Activated naive CD8-positive, alpha-beta T cell (primary cell): ENCODE results near the gene KRTAP20-3.

ENCODE experiments used
- H3K27ac Mint-ChIP-seq: one replicate; pipeline ENCODE4 v1.8.0; 2021; ENCODE audit warnings: mixed read lengths
- H3K27me3 Mint-ChIP-seq: one replicate; pipeline ENCODE4 v1.8.0; 2021; ENCODE audit warnings: mixed read lengths
- H3K36me3 Mint-ChIP-seq: one replicate; pipeline ENCODE4 v1.8.0; 2021; ENCODE audit warnings: mixed read lengths
- H3K4me1 Mint-ChIP-seq: one replicate; pipeline ENCODE4 v1.8.0; 2021; ENCODE audit warnings: low read depth, mixed read lengths
- H3K4me3 Mint-ChIP-seq: one replicate; pipeline ENCODE4 v1.8.0; 2021; ENCODE audit warnings: mild to moderate bottlenecking, mixed read lengths
- H3K9me3 Mint-ChIP-seq: one replicate; pipeline ENCODE4 v1.8.0; 2021; ENCODE audit warnings: low read depth, mixed read lengths

The KRTAP20-3 gene

GRCh38 chr21:30642564-30642963 is at the start of gene KRTAP20-3:
Gene KRTAP20-3, plus strand, starts transcription at chr21:30642864.
- Mint-ChIP-seq H3K36me3 (no peaks in the 10 kb centered on the region), H3K9me3 (peaks cover 7% of the 10 kb centered on the region), H3K4me3 (no peak within 1 kb of the TSS), H3K27me3 (peaks cover 2% of the 10 kb centered on the region), H3K4me1 (no peaks in the 10 kb centered on the region), H3K27ac (no peak within 1 kb of the TSS)

GRCh38 chr21:30598802-30599201 is 43.9 kb upstream of the KRTAP20-3 start, which contains the start of gene KRTAP6-2:
Gene KRTAP6-2, minus strand, starts transcription at chr21:30598902. Its CDS starts 28 bp downstream, at chr21:30598874.
- Mint-ChIP-seq H3K27ac (no peak within 1 kb of the TSS), H3K27me3 (peaks cover 4% of the 10 kb centered on the region), H3K36me3 (no peaks in the 10 kb centered on the region), H3K9me3 (peaks cover 5% of the 10 kb centered on the region), H3K4me1 (no peaks in the 10 kb centered on the region), H3K4me3 (no peak within 1 kb of the TSS)

GRCh38 chr21:30600787-30601186 is 41.9 kb upstream of the KRTAP20-3 start, which contains the start of gene KRTAP22-1:
Gene KRTAP22-1, plus strand, starts transcription at chr21:30601087.
- Mint-ChIP-seq H3K4me3 (no peak within 1 kb of the TSS), H3K36me3 (no peaks in the 10 kb centered on the region), H3K4me1 (no peaks in the 10 kb centered on the region), H3K9me3 (no peaks in the 10 kb centered on the region), H3K27me3 (peaks cover 4% of the 10 kb centered on the region), H3K27ac (no peak within 1 kb of the TSS)

GRCh38 chr21:30605968-30606367 is 36.7 kb upstream of the KRTAP20-3 start:
- Mint-ChIP-seq H3K36me3 (no peaks in the 10 kb centered on the region), H3K4me3 (no peak overlapping the region), H3K27me3 (no peaks in the 10 kb centered on the region), H3K9me3 (peaks cover 7% of the 10 kb centered on the region), H3K4me1 (no peaks in the 10 kb centered on the region), H3K27ac (no peak overlapping the region)

GRCh38 chr21:30612132-30612531 is 30.5 kb upstream of the KRTAP20-3 start:
- Mint-ChIP-seq H3K9me3 (peaks cover 9% of the 10 kb centered on the region), H3K27ac (no peak overlapping the region), H3K36me3 (no peaks in the 10 kb centered on the region)

GRCh38 chr21:30613836-30614235 is 28.8 kb upstream of the KRTAP20-3 start, which contains the start of gene KRTAP6-1:
Gene KRTAP6-1, minus strand, starts transcription at chr21:30613930. Its CDS starts 26 bp downstream, at chr21:30613904.
- no peak within 1 kb of the TSS for H3K4me3 Mint-ChIP-seq
- no peaks in the 10 kb centered on the region for H3K36me3 Mint-ChIP-seq
- H3K9me3 Mint-ChIP-seq, result peaks cover 9% of the 10 kb centered on the region
- no peak within 1 kb of the TSS for H3K27ac Mint-ChIP-seq
- H3K27me3 Mint-ChIP-seq, result no peaks in the 10 kb centered on the region
- H3K4me1 Mint-ChIP-seq, result no peaks in the 10 kb centered on the region

More at GRCh38 chr21:30612132-30612531, 30.5 kb upstream of the KRTAP20-3 start:
- no peak overlapping the region for H3K4me3 Mint-ChIP-seq
- H3K4me1 Mint-ChIP-seq, result no peaks in the 10 kb centered on the region
- no peaks in the 10 kb centered on the region for H3K27me3 Mint-ChIP-seq

- no peak overlapping the region for H3K27ac Mint-ChIP-seq
- peaks cover 8% of the 10 kb centered on the region for H3K9me3 Mint-ChIP-seq
- H3K27me3 Mint-ChIP-seq, result no peaks in the 10 kb centered on the region
- no peak overlapping the region for H3K4me3 Mint-ChIP-seq
- no peaks in the 10 kb centered on the region for H3K4me1 Mint-ChIP-seq
- no peaks in the 10 kb centered on the region for H3K36me3 Mint-ChIP-seq
Observed at GRCh38 chr21:30615199-30615598, 27.5 kb upstream of the KRTAP20-3 start.

GRCh38 chr21:30616125-30616524 is 26.5 kb upstream of the KRTAP20-3 start, which contains the start of gene KRTAP20-1:
Gene KRTAP20-1, plus strand, starts transcription at chr21:30616425. Its CDS starts 30 bp downstream, at chr21:30616455.
- Mint-ChIP-seq H3K36me3 (no peaks in the 10 kb centered on the region), H3K9me3 (no peaks in the 10 kb centered on the region), H3K4me3 (no peak within 1 kb of the TSS), H3K4me1 (no peaks in the 10 kb centered on the region), H3K27me3 (no peaks in the 10 kb centered on the region), H3K27ac (no peak within 1 kb of the TSS)

GRCh38 chr21:30620080-30620479 is 22.6 kb upstream of the KRTAP20-3 start:
- Mint-ChIP-seq H3K36me3 (no peaks in the 10 kb centered on the region), H3K4me3 (no peak overlapping the region), H3K4me1 (no peaks in the 10 kb centered on the region), H3K27me3 (no peaks in the 10 kb centered on the region), H3K27ac (no peak overlapping the region), H3K9me3 (no peaks in the 10 kb centered on the region)

GRCh38 chr21:30620522-30620921 is 22.1 kb upstream of the KRTAP20-3 start, which contains the start of gene KRTAP20-4:
Gene KRTAP20-4, plus strand, starts transcription at chr21:30620627.
- no peaks in the 10 kb centered on the region for H3K36me3 Mint-ChIP-seq
- H3K4me3 Mint-ChIP-seq, result no peak within 1 kb of the TSS
- no peaks in the 10 kb centered on the region for H3K4me1 Mint-ChIP-seq
- no peaks in the 10 kb centered on the region for H3K9me3 Mint-ChIP-seq
- no peaks in the 10 kb centered on the region for H3K27me3 Mint-ChIP-seq
- no peak within 1 kb of the TSS for H3K27ac Mint-ChIP-seq

- H3K36me3 Mint-ChIP-seq, result no peaks in the 10 kb centered on the region
- H3K27ac Mint-ChIP-seq, result no peak overlapping the region
- no peak overlapping the region for H3K4me3 Mint-ChIP-seq
- H3K4me1 Mint-ChIP-seq, result no peaks in the 10 kb centered on the region
- no peaks in the 10 kb centered on the region for H3K9me3 Mint-ChIP-seq
- H3K27me3 Mint-ChIP-seq, result no peaks in the 10 kb centered on the region
Observed at GRCh38 chr21:30623362-30623761, 19.3 kb upstream of the KRTAP20-3 start.

- Mint-ChIP-seq H3K9me3 (no peaks in the 10 kb centered on the region), H3K27ac (no peak overlapping the region), H3K27me3 (no peaks in the 10 kb centered on the region), H3K4me1 (no peaks in the 10 kb centered on the region), H3K4me3 (no peak overlapping the region), H3K36me3 (no peaks in the 10 kb centered on the region)
Observed at GRCh38 chr21:30625449-30626165, 17.1 kb upstream of the KRTAP20-3 start.

- no peaks in the 10 kb centered on the region for H3K4me1 Mint-ChIP-seq
- H3K27ac Mint-ChIP-seq, result no peak overlapping the region
- no peaks in the 10 kb centered on the region for H3K27me3 Mint-ChIP-seq
- H3K4me3 Mint-ChIP-seq, result no peak overlapping the region
- no peaks in the 10 kb centered on the region for H3K9me3 Mint-ChIP-seq
- no peaks in the 10 kb centered on the region for H3K36me3 Mint-ChIP-seq
Observed at GRCh38 chr21:30628109-30628508, 14.6 kb upstream of the KRTAP20-3 start.

- no peaks in the 10 kb centered on the region for H3K36me3 Mint-ChIP-seq
- no peaks in the 10 kb centered on the region for H3K9me3 Mint-ChIP-seq
- no peaks in the 10 kb centered on the region for H3K4me1 Mint-ChIP-seq
Observed at GRCh38 chr21:30629200-30629599, 13.5 kb upstream of the KRTAP20-3 start.

GRCh38 chr21:30634906-30635305 is 7.8 kb upstream of the KRTAP20-3 start, which contains the start of gene KRTAP20-2:
Gene KRTAP20-2, plus strand, starts transcription at chr21:30635206. Its CDS starts 58 bp downstream, at chr21:30635264.
- no peaks in the 10 kb centered on the region for H3K27me3 Mint-ChIP-seq
- H3K4me3 Mint-ChIP-seq, result no peak within 1 kb of the TSS
- no peaks in the 10 kb centered on the region for H3K4me1 Mint-ChIP-seq
- no peaks in the 10 kb centered on the region for H3K9me3 Mint-ChIP-seq
- H3K36me3 Mint-ChIP-seq, result no peaks in the 10 kb centered on the region
- H3K27ac Mint-ChIP-seq, result no peak within 1 kb of the TSS

More at GRCh38 chr21:30629200-30629599, 13.5 kb upstream of the KRTAP20-3 start:
- H3K4me3 Mint-ChIP-seq, result no peak overlapping the region
- H3K27ac Mint-ChIP-seq, result no peak overlapping the region
- no peaks in the 10 kb centered on the region for H3K27me3 Mint-ChIP-seq
